ENCODE data around the gene GCHFR. TPM values are rescaled to one million over a fixed set of nuclear protein-coding genes. Genes with fewer than 3 reads are reported as not detected.

GCHFR gene
- total and polyA plus RNA-seq, 2 of the 4 experiments (the other 2 are of a cell fraction) = 2.3 to 6.5 TPM

DNA sequence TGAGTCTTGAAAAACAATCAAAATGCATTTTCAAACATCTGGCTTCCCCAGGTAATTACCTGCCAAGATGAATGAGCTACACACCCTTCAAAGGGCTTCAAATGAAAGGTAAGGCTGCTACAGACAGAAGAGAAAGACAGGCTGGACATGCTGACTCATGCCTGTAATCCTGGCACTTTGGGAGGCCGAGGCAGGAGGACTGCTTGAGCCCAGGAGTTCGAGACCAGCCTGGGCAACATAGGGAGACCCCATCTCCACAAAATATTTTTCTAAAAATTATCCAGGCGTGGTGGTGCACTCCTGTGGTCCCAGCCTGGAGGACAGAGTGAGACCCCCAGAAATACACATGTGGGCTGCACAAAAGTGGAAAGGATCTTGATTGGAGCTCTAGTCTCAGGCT, 28.5 kb downstream of the GCHFR start:
- dilution Hi-C loops (cut with HindIII; ENCODE audit: low sequenced_read_pairs, unreplicated experiment) (no loop called here), in situ Hi-C loops (cut with MboI; ENCODE audit: low sequenced_read_pairs) (no loop called here), intact Hi-C loops (cut with micrococcal nuclease) (no loop called here)
- H2AK9ac ChIP-seq (replicated peaks; ENCODE audit: low read depth, low read length, poor library complexity) = no peak overlapping the region
- no peak overlapping the region for H2BK5ac ChIP-seq (ENCODE audit: low read depth, low read length, poor library complexity, severe bottlenecking)
- no peak overlapping the region for H4K91ac ChIP-seq (ENCODE audit: insufficient read depth, low read depth, low read length)
- no peak overlapping the region for H3K23ac ChIP-seq (ENCODE audit: low read depth, low read length)
- peaks cover 21% of the 10 kb centered on the region; the same call in 1 of the 2 replicates for H4K20me1 ChIP-seq (ENCODE audit: insufficient read depth, low read length)
- no peak for TF ChIP-seq RFX5 (IDR thresholded peaks at IDR 0.05; ENCODE audit: low read depth, low read length)
- TF ChIP-seq MXI1 (IDR thresholded peaks at IDR 0.05; ENCODE audit: borderline replicate concordance, low read depth, low read length) = no peak
- TF ChIP-seq RAD21 (IDR thresholded peaks at IDR 0.05; ENCODE audit: low read length) = no peak
- no peak for TF ChIP-seq BHLHE40 (IDR thresholded peaks at IDR 0.05; ENCODE audit: low read depth, low read length)
- no peak for TF ChIP-seq CEBPB (IDR thresholded peaks at IDR 0.05; ENCODE audit: low read depth, low read length)
- no peak for TF ChIP-seq MAZ (IDR thresholded peaks at IDR 0.05; ENCODE audit: borderline replicate concordance, low read depth, low read length)
- TF ChIP-seq, protein P1, sequence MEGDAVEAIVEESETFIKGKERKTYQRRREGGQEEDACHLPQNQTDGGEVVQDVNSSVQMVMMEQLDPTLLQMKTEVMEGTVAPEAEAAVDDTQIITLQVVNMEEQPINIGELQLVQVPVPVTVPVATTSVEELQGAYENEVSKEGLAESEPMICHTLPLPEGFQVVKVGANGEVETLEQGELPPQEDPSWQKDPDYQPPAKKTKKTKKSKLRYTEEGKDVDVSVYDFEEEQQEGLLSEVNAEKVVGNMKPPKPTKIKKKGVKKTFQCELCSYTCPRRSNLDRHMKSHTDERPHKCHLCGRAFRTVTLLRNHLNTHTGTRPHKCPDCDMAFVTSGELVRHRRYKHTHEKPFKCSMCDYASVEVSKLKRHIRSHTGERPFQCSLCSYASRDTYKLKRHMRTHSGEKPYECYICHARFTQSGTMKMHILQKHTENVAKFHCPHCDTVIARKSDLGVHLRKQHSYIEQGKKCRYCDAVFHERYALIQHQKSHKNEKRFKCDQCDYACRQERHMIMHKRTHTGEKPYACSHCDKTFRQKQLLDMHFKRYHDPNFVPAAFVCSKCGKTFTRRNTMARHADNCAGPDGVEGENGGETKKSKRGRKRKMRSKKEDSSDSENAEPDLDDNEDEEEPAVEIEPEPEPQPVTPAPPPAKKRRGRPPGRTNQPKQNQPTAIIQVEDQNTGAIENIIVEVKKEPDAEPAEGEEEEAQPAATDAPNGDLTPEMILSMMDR (conservative IDR thresholded peaks at IDR 0.05; ENCODE audit: low read depth, low read length) = no peak
- TF ChIP-seq, protein P2, sequence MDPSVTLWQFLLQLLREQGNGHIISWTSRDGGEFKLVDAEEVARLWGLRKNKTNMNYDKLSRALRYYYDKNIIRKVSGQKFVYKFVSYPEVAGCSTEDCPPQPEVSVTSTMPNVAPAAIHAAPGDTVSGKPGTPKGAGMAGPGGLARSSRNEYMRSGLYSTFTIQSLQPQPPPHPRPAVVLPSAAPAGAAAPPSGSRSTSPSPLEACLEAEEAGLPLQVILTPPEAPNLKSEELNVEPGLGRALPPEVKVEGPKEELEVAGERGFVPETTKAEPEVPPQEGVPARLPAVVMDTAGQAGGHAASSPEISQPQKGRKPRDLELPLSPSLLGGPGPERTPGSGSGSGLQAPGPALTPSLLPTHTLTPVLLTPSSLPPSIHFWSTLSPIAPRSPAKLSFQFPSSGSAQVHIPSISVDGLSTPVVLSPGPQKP (IDR thresholded peaks at IDR 0.05; ENCODE audit: borderline replicate concordance, low read depth, low read length) = no peak
- TF ChIP-seq MAFK (IDR thresholded peaks at IDR 0.05; ENCODE audit: low read depth, low read length) = no peak
- no peak for TF ChIP-seq RCOR1 (IDR thresholded peaks at IDR 0.05; ENCODE audit: insufficient replicate concordance, low read length)
- no peak for TF ChIP-seq POLR2A (IDR thresholded peaks at IDR 0.05; ENCODE audit: low read depth, low read length)
- TF ChIP-seq CHD1 (IDR thresholded peaks at IDR 0.05; ENCODE audit: low read depth, low read length) = no peak
- no peak for TF ChIP-seq NFE2L2 (IDR thresholded peaks at IDR 0.05; ENCODE audit: low read depth, low read length)
- no peak for TF ChIP-seq SMC3 (IDR thresholded peaks at IDR 0.05; ENCODE audit: low read depth, low read length)
- no peak for TF ChIP-seq FOS (IDR thresholded peaks at IDR 0.05; ENCODE audit: low read depth, low read length)
- TF ChIP-seq, protein P3, sequence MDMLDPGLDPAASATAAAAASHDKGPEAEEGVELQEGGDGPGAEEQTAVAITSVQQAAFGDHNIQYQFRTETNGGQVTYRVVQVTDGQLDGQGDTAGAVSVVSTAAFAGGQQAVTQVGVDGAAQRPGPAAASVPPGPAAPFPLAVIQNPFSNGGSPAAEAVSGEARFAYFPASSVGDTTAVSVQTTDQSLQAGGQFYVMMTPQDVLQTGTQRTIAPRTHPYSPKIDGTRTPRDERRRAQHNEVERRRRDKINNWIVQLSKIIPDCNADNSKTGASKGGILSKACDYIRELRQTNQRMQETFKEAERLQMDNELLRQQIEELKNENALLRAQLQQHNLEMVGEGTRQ (IDR thresholded peaks at IDR 0.05; ENCODE audit: low read depth, low read length) = no peak
- H3K27ac ChIP-seq (ENCODE audit: insufficient read depth, low read length) = no peak overlapping the region
- no peaks in the 10 kb centered on the region for H3K27me3 ChIP-seq (ENCODE audit: control insufficient read depth, insufficient read depth, low read length)
- H3K9me3 ChIP-seq (ENCODE audit: control insufficient read depth, insufficient read depth, low read length) = no peaks in the 10 kb centered on the region
- no peak overlapping the region for H3K56ac ChIP-seq (ENCODE audit: extremely low read depth, insufficient read depth, low read length)
- H2BK120ac ChIP-seq (ENCODE audit: low read depth, low read length) = no peak overlapping the region
- no peak overlapping the region for H2BK15ac ChIP-seq (ENCODE audit: low read depth, low read length)
- H2AFZ ChIP-seq (replicated peaks; ENCODE audit: low read length, poor library complexity) = no peak overlapping the region
- 0 out of 2 replicates have a peak overlapping the region, but pooled peaks have one; percentile 43 for H2AK5ac ChIP-seq (ENCODE audit: low read depth, low read length)
- ATAC-seq (ENCODE audit: low read depth) = no peak
- peaks cover 14% of the 10 kb centered on the region; the same call in 1 of the 2 replicates for H3K9me1 ChIP-seq (ENCODE audit: insufficient read depth, low read length)
- H3K14ac ChIP-seq (replicated peaks; ENCODE audit: low read depth, low read length) = no peak overlapping the region
- POLR2A ChIA-PET (ENCODE audit: unreplicated experiment) = no interaction called here
- peaks cover 2% of the 10 kb centered on the region; the same call in 1 of the 2 replicates for H3K36me3 ChIP-seq (ENCODE audit: control insufficient read depth, insufficient read depth, low read length)
- no peak overlapping the region for H3K4me2 ChIP-seq (ENCODE audit: low read depth, low read length)
- no peak for DNase-seq
- WGBS, 2 experiments (ENCODE audit: extremely low coverage in 2 of 2, insufficient read length in 1 of 2) = no CpG with 5 or more reads among the region's 3 CpGs
- H3K18ac ChIP-seq (ENCODE audit: low read depth, low read length) = no peak overlapping the region
- no peak overlapping the region for H3K4ac ChIP-seq (ENCODE audit: low read depth, low read length)
- peaks cover 33 to 63% of the 10 kb centered on the region in 2 experiments for H3K79me1 ChIP-seq (ENCODE audit: low read depth in 1 of 2, low read length in 2 of 2)
- no peak overlapping the region for H3K9ac ChIP-seq (ENCODE audit: low read depth, low read length)
- H2BK20ac ChIP-seq (ENCODE audit: low read depth, low read length) = no peak overlapping the region
- H3K4me3 ChIP-seq (ENCODE audit: insufficient read depth, low read depth, low read length) = no peak overlapping the region
- no peak overlapping the region for H4K8ac ChIP-seq (ENCODE audit: low read depth in 2 of 2, low read length in 2 of 2)
- no TSS peak for BruUV-seq (replicated peaks)
- CTCF ChIA-PET = interaction anchor here (1.0 kb wide), 1 partner anchor 12 kb away, joined by 5 read pairs; no protein-coding TSS in a partner anchor
- H3K4me1 ChIP-seq (ENCODE audit: control insufficient read depth, insufficient read depth, low read length) = peaks cover 11% of the 10 kb centered on the region
- no peak overlapping the region for H4K5ac ChIP-seq (ENCODE audit: low read depth, low read length)

All from IMR-90 (cell line).